Measurements from ENCODE around the gene RFESD. TPM values are rescaled to one million over a fixed set of nuclear protein-coding genes. Genes with fewer than 3 reads are reported as not detected.

RFESD gene
- total and polyA plus RNA-seq, 2 of the 13 experiments (the other 11 are each of a cell fraction or from before 2014, with no cell fraction given): 1.1 to 2.2 TPM

DNA sequence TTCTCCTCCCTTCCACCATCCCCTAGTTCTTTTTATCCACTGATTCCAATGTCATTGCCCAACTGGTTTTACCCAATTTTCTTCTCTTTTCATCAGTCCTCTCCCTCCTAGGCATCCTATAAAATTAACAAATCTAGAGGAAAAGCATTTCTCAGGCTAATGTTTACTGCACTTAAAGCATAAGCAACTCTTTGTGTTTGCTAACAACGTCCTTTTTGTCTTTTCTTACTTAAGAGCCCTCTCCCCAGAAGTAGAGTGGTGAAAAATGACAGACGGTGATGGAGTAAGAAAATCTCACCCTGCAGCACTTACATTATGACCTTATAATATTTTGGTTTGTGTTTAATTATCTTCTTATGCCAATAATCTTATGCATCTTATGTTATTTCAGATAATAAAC, 37.8 kb downstream of the RFESD start:
- no peaks in the 10 kb centered on the region for H3K4me1 ChIP-seq (ENCODE audit: insufficient read depth, low read length)
- no peak overlapping the region for H2AFZ ChIP-seq (ENCODE audit: low read length)
- intact Hi-C loops (cut with micrococcal nuclease; ENCODE audit: unreplicated experiment): no loop called here
- FAIRE-seq (no peak), ATAC-seq (no peak), DNase-seq (ENCODE audit: low spot score) (no peak)
- H3K79me2 ChIP-seq (ENCODE audit: insufficient read depth, low read length): no peaks in the 10 kb centered on the region
- H3K27ac ChIP-seq (ENCODE audit: extremely low read length, insufficient read depth, low read length): no peak overlapping the region
- in situ Hi-C loops (cut with HindIII; ENCODE audit: extremely low pct_ligation_motif_present, low pct_unique_long_range_greater_than_20kb): no loop called here
- H3K9ac ChIP-seq (ENCODE audit: insufficient read depth, low read depth, low read length): no peak overlapping the region
- H3K27me3 ChIP-seq (ENCODE audit: control insufficient read depth in 1 of 2, insufficient read depth in 2 of 2, low read length in 2 of 2): peaks cover 0 to 16% of the 10 kb centered on the region in 2 experiments; a peak in 2 of 5 replicates
- H4K20me1 ChIP-seq (ENCODE audit: insufficient read depth, low read length): no peaks in the 10 kb centered on the region
- TF ChIP-seq ZNF496 (CRISPR knock-in tag; IDR thresholded peaks at IDR 0.05; ENCODE audit: insufficient replicate concordance) (no peak), KDM6A (CRISPR knock-in tag; IDR thresholded peaks at IDR 0.05; ENCODE audit: low read depth) (no peak), ZNF484 (CRISPR knock-in tag; IDR thresholded peaks at IDR 0.05; ENCODE audit: borderline replicate concordance, low read depth) (no peak), ZSCAN9 (CRISPR knock-in tag; IDR thresholded peaks at IDR 0.05; ENCODE audit: borderline replicate concordance) (no peak), TAF15 (IDR thresholded peaks at IDR 0.05; ENCODE audit: low read depth, low read length, poor library complexity, severe bottlenecking) (no peak), ZNF101 (CRISPR knock-in tag; IDR thresholded peaks at IDR 0.05; ENCODE audit: borderline replicate concordance, low read depth) (no peak), ERF (CRISPR knock-in tag; IDR thresholded peaks at IDR 0.05) (no peak), BHLHE40 (IDR thresholded peaks at IDR 0.05; ENCODE audit: low read length) (no peak), ZFP90 (CRISPR knock-in tag; IDR thresholded peaks at IDR 0.05; ENCODE audit: borderline replicate concordance) (no peak)
- TF ChIP-seq, protein P1, sequence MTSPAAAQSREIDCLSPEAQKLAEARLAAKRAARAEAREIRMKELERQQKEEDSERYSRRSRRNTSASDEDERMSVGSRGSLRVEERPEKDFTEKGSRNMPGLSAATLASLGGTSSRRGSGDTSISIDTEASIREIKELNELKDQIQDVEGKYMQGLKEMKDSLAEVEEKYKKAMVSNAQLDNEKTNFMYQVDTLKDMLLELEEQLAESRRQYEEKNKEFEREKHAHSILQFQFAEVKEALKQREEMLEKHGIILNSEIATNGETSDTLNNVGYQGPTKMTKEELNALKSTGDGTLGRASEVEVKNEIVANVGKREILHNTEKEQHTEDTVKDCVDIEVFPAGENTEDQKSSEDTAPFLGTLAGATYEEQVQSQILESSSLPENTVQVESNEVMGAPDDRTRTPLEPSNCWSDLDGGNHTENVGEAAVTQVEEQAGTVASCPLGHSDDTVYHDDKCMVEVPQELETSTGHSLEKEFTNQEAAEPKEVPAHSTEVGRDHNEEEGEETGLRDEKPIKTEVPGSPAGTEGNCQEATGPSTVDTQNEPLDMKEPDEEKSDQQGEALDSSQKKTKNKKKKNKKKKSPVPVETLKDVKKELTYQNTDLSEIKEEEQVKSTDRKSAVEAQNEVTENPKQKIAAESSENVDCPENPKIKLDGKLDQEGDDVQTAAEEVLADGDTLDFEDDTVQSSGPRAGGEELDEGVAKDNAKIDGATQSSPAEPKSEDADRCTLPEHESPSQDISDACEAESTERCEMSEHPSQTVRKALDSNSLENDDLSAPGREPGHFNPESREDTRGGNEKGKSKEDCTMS (CRISPR knock-in tag; conservative IDR thresholded peaks at IDR 0.05): no peak
- TF ChIP-seq, protein P2, sequence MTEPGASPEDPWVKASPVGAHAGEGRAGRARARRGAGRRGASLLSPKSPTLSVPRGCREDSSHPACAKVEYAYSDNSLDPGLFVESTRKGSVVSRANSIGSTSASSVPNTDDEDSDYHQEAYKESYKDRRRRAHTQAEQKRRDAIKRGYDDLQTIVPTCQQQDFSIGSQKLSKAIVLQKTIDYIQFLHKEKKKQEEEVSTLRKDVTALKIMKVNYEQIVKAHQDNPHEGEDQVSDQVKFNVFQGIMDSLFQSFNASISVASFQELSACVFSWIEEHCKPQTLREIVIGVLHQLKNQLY (CRISPR knock-in tag; IDR thresholded peaks at IDR 0.05): no peak
- TF ChIP-seq, protein P3, sequence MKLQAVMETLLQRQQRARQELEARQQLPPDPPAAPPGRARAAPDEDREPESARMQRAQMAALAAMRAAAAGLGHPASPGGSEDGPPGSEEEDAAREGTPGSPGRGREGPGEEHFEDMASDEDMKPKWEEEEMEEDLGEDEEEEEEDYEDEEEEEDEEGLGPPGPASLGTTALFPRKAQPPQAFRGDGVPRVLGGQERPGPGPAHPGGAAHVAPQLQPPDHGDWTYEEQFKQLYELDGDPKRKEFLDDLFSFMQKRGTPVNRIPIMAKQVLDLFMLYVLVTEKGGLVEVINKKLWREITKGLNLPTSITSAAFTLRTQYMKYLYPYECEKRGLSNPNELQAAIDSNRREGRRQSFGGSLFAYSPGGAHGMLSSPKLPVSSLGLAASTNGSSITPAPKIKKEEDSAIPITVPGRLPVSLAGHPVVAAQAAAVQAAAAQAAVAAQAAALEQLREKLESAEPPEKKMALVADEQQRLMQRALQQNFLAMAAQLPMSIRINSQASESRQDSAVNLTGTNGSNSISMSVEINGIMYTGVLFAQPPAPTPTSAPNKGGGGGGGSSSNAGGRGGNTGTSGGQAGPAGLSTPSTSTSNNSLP (IDR thresholded peaks at IDR 0.05; ENCODE audit: low read depth, low read length): no peak
- TF ChIP-seq, protein P4, sequence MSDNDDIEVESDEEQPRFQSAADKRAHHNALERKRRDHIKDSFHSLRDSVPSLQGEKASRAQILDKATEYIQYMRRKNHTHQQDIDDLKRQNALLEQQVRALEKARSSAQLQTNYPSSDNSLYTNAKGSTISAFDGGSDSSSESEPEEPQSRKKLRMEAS (IDR thresholded peaks at IDR 0.05): no peak
- H3K36me3 ChIP-seq (replicated peaks in 1 of 2; ENCODE audit: control insufficient read depth in 1 of 2, insufficient read depth in 2 of 2, low read length in 2 of 2): no peaks in the 10 kb centered on the region
- H3K4me2 ChIP-seq (ENCODE audit: low read depth, low read length): no peak overlapping the region
- 2% methylated on average over 2 of the region's 2 CpGs for WGBS (ENCODE audit: low lambda C conversion rate)
- POLR2A ChIA-PET: no interaction called here
- no peaks in the 10 kb centered on the region for H3K9me3 ChIP-seq (ENCODE audit: low read length)
- BruUV-seq (replicated peaks): no TSS peak
- CTCF ChIA-PET (ENCODE audit: low intra/inter-chr PET ratio, low total read pairs): no interaction called here
- no peak overlapping the region for H3K4me3 ChIP-seq (replicated peaks in 1 of 3; ENCODE audit: insufficient read depth in 1 of 3, low read depth in 2 of 3, low read length in 3 of 3)
